Tibial nerve (tissue), 4 donors: ENCODE data around the gene RBM38. TPM values are rescaled to one million over a fixed set of nuclear protein-coding genes. Genes with fewer than 3 reads are reported as not detected.

Source experiments
- DNase-seq, 2 donors: peaks; one replicate each; pipeline ENCODE4 v3.0.0-alpha.2; 2019; ENCODE audit warnings: low spot score in 2 of 2
- H3K27ac ChIP-seq, 4 donors: fragments of 200-600 bp; sonication (generic) in 3 of 4; one replicate each; pipeline ENCODE4 v1.5.1; 2017 to 2019; ENCODE audit warnings: mild to moderate bottlenecking in 1 of 4
- H3K27me3 ChIP-seq, 2 donors: fragments of 200-600 bp; sonication (generic) in 1 of 2; one replicate each; pipeline versions ENCODE4 v1.5.1 to v1.6.0; 2017 to 2019
- H3K36me3 ChIP-seq, 3 donors: fragments of 200-600 bp; sonication (generic); one replicate each; pipeline ENCODE4 v1.5.1; 2018 to 2019
- H3K4me1 ChIP-seq, 4 donors: fragments of 200-600 bp; sonication (generic) in 3 of 4; one replicate each; pipeline ENCODE4 v1.5.1; 2017 to 2019
- H3K4me3 ChIP-seq, 4 donors: fragments of 200-600 bp; sonication (generic) in 3 of 4; one replicate each; pipeline ENCODE4 v1.5.1; 2017 to 2019; ENCODE audit warnings: mild to moderate bottlenecking in 1 of 4, moderate library complexity in 1 of 4
- H3K9me3 ChIP-seq, 4 donors: fragments of 200-600 bp; sonication (generic) in 3 of 4; one replicate each; pipeline ENCODE4 v1.5.1; 2017 to 2019
- CTCF ChIP-seq, 5 experiments: fragments of 200-600 bp in 3 of 5; fragments of 450-650 bp in 2 of 5; sonication (generic) in 3 of 5; IDR thresholded peaks; one replicate each; pipeline ENCODE4 v1.5.1; 2016 to 2019; ENCODE audit warnings: antibody characterized with exemption in 5 of 5, mild to moderate bottlenecking in 3 of 5, moderate library complexity in 2 of 5
- EP300 ChIP-seq, 2 donors: sonication (generic); formaldehyde crosslinking; IDR thresholded peaks; one replicate each; pipeline ENCODE4 v1.6.1; 2017; ENCODE audit warnings: antibody characterized with exemption in 2 of 2, mild to moderate bottlenecking in 1 of 2
- POLR2A ChIP-seq, 2 donors: fragments of 450-650 bp; IDR thresholded peaks; one replicate each; pipeline ENCODE4 v1.6.1; 2017; ENCODE audit warnings: antibody characterized with exemption in 2 of 2, mild to moderate bottlenecking in 2 of 2, moderate library complexity in 2 of 2
- WGBS, 2 donors: methylation state at CpG; one replicate each; pipeline ENCODE4 v1.1.5; 2018; 5-methylcytosine and 5-hydroxymethylcytosine counted together
- total RNA-seq, 4 donors: library from RNA; depleted of rRNA; stranded (reverse); fragments of >200 nt; gene quantifications; one replicate each; pipeline ENCODE4 v1.1.0, GENCODE V29; 2016

The RBM38 gene
- total RNA-seq, 4 donors from 2014 or later, result 4.8 to 14.4 (median 5.8) TPM

DNA sequence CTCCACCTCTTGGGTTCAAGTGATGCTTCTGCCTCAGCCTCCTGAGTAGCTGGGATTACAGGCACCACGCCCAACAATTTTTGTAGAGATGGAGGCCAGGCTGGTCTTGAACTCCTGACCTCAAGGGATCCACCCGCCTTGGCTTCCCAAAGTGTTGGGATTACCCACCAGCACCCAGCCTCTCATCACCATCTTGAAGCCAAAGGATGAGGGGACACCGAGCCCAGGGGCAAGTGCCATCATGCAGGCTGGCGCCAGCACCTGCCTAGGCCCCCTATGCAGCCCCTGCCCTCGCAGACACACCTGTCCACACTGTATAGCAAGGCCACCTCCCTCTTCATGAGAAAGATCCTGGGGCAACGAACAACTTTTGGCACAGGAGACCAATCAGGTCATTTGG is 5.3 kb upstream of the RBM38 start:
- H3K9me3 ChIP-seq, result peaks cover 0 to 5% (median 0%) of the 10 kb centered on the region in 4 donors
- WGBS, 2 donors, result 95 to 97% methylated on average over 4 to 6 of the region's 6 CpGs
- no peak for TF ChIP-seq EP300 (IDR thresholded peaks at IDR 0.05)
- no peak for TF ChIP-seq POLR2A (IDR thresholded peaks at IDR 0.05)
- TF ChIP-seq CTCF (IDR thresholded peaks at IDR 0.05), result no peak
- no peak for DNase-seq
- peaks cover 0 to 22% (median 17%) of the 10 kb centered on the region in 4 donors for H3K4me1 ChIP-seq
- no peaks in the 10 kb centered on the region for H3K27me3 ChIP-seq
- no peak overlapping the region for H3K27ac ChIP-seq
- H3K36me3 ChIP-seq, result peaks cover 0 to 38% (median 0%) of the 10 kb centered on the region in 3 donors
- H3K4me3 ChIP-seq, result no peak overlapping the region

- Histone ChIP-seq H3K27me3 (no peaks in the 10 kb centered on the region), H3K9me3 (peaks cover 0 to 5% (median 0%) of the 10 kb centered on the region in 4 donors), H3K4me3 (no peak overlapping the region), H3K4me1 (peaks cover 0 to 22% (median 17%) of the 10 kb centered on the region in 4 donors), H3K27ac (no peak overlapping the region), H3K36me3 (peaks cover 0 to 35% (median 0%) of the 10 kb centered on the region in 3 donors)
- 91 to 95% methylated on average over 4 of the region's 4 CpGs for WGBS, 2 donors
- no peak for TF ChIP-seq POLR2A (IDR thresholded peaks at IDR 0.05)
- no peak for TF ChIP-seq CTCF (IDR thresholded peaks at IDR 0.05)
- no peak for TF ChIP-seq EP300 (IDR thresholded peaks at IDR 0.05)
- DNase-seq, result no peak
Observed at GRCh38 chr20:57386762-57387161, 4.4 kb upstream of the RBM38 start.

- no peak for TF ChIP-seq EP300 (IDR thresholded peaks at IDR 0.05)
- no peak for TF ChIP-seq CTCF (IDR thresholded peaks at IDR 0.05)
- no peak for TF ChIP-seq POLR2A (IDR thresholded peaks at IDR 0.05)
- no peaks in the 10 kb centered on the region for H3K27me3 ChIP-seq
- peaks cover 0 to 5% (median 0%) of the 10 kb centered on the region in 4 donors for H3K9me3 ChIP-seq
- peaks cover 0 to 23% (median 19%) of the 10 kb centered on the region in 4 donors for H3K4me1 ChIP-seq
- no peak overlapping the region for H3K27ac ChIP-seq
- no peak overlapping the region for H3K4me3 ChIP-seq
- no peak for DNase-seq
- H3K36me3 ChIP-seq, result peaks cover 0 to 35% (median 0%) of the 10 kb centered on the region in 3 donors
- 91 to 93% methylated on average over 8 of the region's 8 CpGs for WGBS, 2 donors
Observed at GRCh38 chr20:57387463-57387862, 3.7 kb upstream of the RBM38 start.

- H3K27ac ChIP-seq, result no peak overlapping the region
- DNase-seq, result no peak
- WGBS, 2 donors, result 82 to 86% methylated on average over 7 of the region's 7 CpGs
Observed at GRCh38 chr20:57387945-57388371, 3.2 kb upstream of the RBM38 start.

More at GRCh38 chr20:57387945-57388371, 3.2 kb upstream of the RBM38 start:
- Histone ChIP-seq H3K9me3 (peaks cover 0 to 5% (median 0%) of the 10 kb centered on the region in 4 donors), H3K4me1 (peaks cover 0 to 28% (median 21%) of the 10 kb centered on the region in 4 donors), H3K4me3 (no peak overlapping the region), H3K27me3 (no peaks in the 10 kb centered on the region), H3K36me3 (peaks cover 0 to 34% (median 0%) of the 10 kb centered on the region in 3 donors)
- no peak for TF ChIP-seq CTCF (IDR thresholded peaks at IDR 0.05)
